Activated CD4-positive, alpha-beta T cell treated with anti-CD3 and anti-CD28 coated beads, Interleukin-2, amount 50 U/mL, for 1 hour (primary cell): ENCODE data around the gene ADAD2.

Source experiments
- DNase-seq: peaks from one replicate; pipeline ENCODE4 v3.0.0-alpha.2; 2020

Gene ADAD2

GRCh38 chr16:84226026-84226425, 35.1 kb downstream of the ADAD2 start:
- DNase-seq, result no peak

DNA sequence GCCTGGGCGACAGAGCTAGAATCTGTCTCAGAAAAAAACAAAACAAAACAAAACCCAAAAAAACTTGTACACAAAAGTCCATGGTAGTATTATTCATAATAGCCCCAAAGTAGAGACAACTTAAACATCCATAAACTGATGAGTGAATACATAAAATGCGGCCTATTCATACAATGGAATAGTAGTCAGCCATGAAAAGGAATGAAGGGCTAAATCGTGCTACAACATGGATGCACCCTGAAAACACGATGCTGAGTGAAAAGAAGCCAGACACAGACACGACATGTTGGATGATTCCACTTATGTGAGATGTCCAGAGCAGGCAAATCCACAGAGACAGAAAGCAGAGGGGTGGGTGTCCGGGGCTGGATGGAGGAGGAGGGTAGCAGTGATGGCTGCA, 36.6 kb downstream of the ADAD2 start:
- no peak for DNase-seq

DNA sequence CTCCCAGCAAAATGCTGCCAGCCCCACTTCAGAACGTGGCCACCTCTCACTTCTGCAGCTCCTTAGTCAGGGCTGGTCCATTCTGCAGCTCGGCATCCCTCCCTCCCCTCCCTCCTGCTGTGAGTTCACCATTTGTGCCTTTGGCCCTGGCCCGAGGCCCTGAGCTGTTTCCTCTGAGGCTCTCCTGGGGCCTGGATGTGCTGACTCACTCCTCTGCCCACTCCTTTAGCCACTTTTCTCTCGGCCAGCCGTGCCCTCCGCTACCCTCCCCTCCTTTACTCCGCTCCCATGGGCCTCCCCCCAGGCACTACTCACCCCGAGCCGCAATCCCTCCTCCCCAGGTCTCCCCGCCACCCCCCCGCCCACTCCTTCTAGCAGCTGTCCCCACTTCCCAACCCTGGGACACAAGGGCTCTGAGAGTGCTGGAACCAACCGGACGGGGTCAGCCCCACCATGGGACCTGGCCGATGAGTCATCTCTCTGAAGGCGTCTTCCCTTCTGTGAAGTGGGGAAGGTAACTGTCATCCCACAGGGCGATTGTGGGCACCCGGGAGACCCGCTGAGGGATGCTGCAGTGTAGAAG, 37.4 kb downstream of the ADAD2 start:
- no peak for DNase-seq

DNA sequence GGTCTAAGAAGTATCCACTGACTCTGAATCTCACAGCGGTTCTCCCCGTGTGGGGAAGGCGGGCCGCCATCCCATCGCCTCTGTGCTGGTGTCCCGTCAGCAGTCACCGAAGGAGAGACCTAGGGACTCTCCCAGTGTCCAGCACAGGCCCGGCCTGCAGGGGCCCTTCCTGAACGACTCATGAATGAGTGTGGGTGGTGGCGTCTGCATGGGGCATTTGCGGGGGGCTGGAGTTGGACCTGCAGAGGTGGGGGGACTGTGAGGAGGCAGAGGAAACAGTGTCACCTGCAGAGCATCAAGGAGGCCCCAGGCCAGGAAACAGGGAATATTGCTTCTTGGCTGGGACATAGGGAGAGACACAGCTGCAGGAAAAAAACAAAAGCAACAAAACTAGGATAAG, 38.5 kb downstream of the ADAD2 start:
- no peak for DNase-seq

DNA sequence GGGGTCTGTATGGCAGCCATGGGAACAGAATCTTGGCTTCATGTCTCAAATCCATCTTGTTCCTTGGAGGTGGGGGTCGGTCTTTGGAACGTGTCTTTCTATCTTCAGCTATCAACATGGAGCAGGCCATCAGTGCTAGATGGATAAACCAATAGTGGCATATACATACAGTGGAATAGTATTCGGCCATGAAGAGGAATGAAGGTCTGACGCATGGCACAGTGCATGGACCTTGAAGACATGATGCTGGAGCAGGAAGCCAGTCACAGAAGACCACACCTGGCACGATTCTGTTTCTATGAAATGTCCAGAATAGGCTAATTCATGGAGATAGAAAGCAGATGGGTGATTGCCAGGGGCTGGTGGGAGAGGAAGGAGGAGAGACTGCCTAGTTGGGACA, 41.1 kb downstream of the ADAD2 start:
- DNase-seq, result no peak

- no peak for DNase-seq
Observed at GRCh38 chr16:84232969-84233368, 42.0 kb downstream of the ADAD2 start.

GRCh38 chr16:84233748-84234147, 42.8 kb downstream of the ADAD2 start:
- DNase-seq, result no peak

DNA sequence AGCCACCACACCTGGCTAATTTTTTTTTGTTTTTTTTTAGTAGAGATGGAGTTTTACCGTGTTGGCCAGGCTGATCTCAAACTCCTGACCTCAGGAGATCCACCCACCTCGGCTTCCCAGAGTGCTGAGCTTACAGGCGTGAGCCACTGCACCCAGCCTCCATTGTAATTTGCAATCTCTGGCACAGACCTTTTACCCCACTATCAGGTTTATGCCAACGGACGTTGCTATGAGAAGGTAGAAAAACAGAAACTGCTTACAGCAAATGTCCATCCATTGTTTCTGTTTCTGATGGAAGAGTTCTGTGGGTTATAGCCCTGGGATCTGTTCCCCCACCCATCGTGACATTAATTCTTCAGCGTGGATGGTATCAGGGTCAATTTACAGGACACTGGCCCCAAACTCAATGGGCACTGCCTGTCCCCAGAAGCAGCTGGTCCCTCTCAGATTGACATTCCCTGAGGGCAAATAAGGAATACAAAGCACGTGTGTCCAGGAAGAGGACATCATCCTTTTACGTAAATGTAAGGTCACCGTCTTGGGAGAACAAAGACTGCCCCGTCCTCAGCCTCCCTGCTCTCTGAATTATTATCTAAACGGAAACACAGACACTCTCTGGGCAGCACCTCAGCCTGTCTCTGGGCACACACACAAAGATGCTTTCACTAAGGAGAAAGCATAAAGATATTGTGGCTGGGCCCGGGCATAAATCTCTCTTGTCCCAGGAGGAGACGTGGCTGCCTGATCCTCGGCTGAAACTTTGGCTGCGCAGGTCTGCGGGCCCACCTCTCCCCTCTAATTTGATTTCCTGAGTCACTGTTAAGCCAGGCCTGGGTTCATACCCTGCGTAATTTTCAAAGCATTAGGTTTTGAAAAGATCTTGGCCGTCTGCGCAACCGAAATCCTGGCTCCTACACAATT, 43.6 kb downstream of the ADAD2 start:
- DNase-seq, result no peak

GRCh38 chr16:84236671-84237070, 45.7 kb downstream of the ADAD2 start:
- no peak for DNase-seq

GRCh38 chr16:84237994-84238750, 47.2 kb downstream of the ADAD2 start:
- DNase-seq, result no peak

- no peak for DNase-seq
Observed at GRCh38 chr16:84239141-84239769, 48.3 kb downstream of the ADAD2 start.

- no peak for DNase-seq
Observed at GRCh38 chr16:84239909-84240308, 49.0 kb downstream of the ADAD2 start, which contains the start of gene KCNG4. Gene KCNG4 (minus strand): TSS chr16:84240012. CDS start chr16:84237485, 2,527 bp downstream.

- DNase-seq, result no peak
Observed at GRCh38 chr16:84240455-84240854, 49.5 kb downstream of the ADAD2 start.

DNA sequence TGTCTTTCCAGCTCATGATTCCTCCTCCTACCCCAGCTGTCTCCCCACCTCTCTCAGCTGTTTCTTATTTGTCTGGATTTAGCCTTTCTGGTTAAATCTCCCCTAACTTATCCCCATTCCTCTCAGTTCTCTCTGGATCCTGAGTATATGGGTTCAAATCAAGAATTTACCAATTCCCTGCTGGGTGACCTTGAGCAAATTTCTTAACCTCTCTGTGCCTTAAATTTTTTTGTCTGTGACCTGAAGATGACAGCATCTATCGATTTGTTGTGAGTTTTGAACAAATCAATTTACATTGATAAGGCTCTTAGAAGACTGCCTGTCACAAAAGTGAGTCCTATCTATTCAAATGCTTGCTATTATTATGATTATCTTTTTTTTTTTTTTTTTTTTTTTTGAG, 50.8 kb downstream of the ADAD2 start:
- DNase-seq, result no peak

DNA sequence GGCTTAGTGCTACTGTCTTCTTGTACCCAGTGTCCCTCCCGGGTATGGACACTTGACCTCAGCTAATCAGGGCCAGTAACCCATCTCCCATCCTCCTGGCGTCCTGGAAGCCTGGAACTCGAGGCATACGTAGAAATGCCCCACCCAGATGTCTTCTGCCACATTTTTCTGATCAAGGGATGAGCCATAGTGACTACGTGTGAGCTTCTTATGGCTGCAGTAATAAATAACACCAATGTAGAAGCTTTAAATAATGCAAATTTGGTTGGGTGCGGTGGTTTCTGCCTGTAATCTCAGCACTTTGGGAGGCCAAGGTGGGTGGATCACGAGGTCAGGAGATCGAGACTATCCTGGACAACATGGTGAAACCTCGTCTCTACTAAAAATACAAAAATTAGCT, 51.9 kb downstream of the ADAD2 start:
- no peak for DNase-seq

GRCh38 chr16:84243732-84244131, 52.8 kb downstream of the ADAD2 start:
- no peak for DNase-seq

DNA sequence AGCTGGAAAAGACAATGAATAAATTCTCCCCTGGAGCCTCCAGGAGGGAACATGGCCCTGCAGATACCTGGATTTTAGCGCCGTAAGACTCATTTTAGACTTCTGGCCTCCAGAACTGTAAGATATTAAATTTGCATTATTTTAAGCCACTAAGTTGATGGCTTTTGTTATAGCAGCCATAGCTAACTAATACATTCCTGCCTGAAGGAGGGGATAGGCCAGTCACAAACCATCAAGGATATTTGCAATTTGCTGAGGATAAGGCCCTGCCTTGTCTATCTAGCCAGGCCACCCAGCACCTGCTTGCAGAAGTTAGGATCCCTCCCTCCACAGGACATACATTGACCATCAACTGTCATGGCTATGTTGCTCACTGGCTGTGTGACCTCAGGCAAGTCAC, 53.8 kb downstream of the ADAD2 start:
- DNase-seq, result no peak

GRCh38 chr16:84245956-84246678, 55.2 kb downstream of the ADAD2 start:
- no peak for DNase-seq

GRCh38 chr16:84246679-84247077, 55.7 kb downstream of the ADAD2 start:
- no peak for DNase-seq
